Ascending aorta (tissue), 2 donors: ENCODE data around the gene KRT6A. TPM values are rescaled to one million over a fixed set of nuclear protein-coding genes. Genes with fewer than 3 reads are reported as not detected.

Experiments
- DNase-seq, 2 donors: peaks; one replicate each; pipeline ENCODE4 v3.0.0-alpha.2; 2019; ENCODE audit warnings: low spot score in 2 of 2
- H3K27ac ChIP-seq, 2 donors: fragments of 200-600 bp; sonication (generic); one replicate each; pipeline ENCODE4 v1.5.1; 2016 to 2017; ENCODE audit warnings: mild to moderate bottlenecking in 1 of 2
- H3K27me3 ChIP-seq: fragments of 200-600 bp; sonication (generic); one replicate; pipeline ENCODE4 v1.5.1; 2017
- H3K36me3 ChIP-seq, 2 donors: fragments of 200-600 bp; sonication (generic); one replicate each; pipeline ENCODE4 v1.5.1; 2016
- H3K4me1 ChIP-seq, 2 donors: fragments of 200-600 bp; sonication (generic); one replicate each; pipeline ENCODE4 v1.5.1; 2016 to 2017; ENCODE audit warnings: mild to moderate bottlenecking in 1 of 2
- H3K4me3 ChIP-seq, 2 donors: fragments of 200-600 bp; sonication (generic); one replicate each; pipeline ENCODE4 v1.5.1; 2016 to 2017; ENCODE audit warnings: mild to moderate bottlenecking in 1 of 2
- H3K9me3 ChIP-seq, 2 donors: fragments of 200-600 bp; sonication (generic); one replicate each; pipeline ENCODE4 v1.5.1; 2016
- intact Hi-C: fragments of 100-400 bp; cut with DNase I; formaldehyde crosslinking; loops from one replicate; pipeline ENCODE4 v1.15.1; 2023
- total RNA-seq: library from RNA; depleted of rRNA; stranded (reverse); fragments of >200 nt; gene quantifications from one replicate; pipeline ENCODE4 v1.1.0, GENCODE V29; 2016
- TF ChIP-seq, protein P1 (sequence below), 3 experiments: fragments of 200-600 bp in 2 of 3; fragments of 450-650 bp in 1 of 3; sonication (generic) in 2 of 3; IDR thresholded peaks; one replicate each; pipeline ENCODE4 v1.5.1; 2016 to 2019; ENCODE audit warnings: antibody characterized with exemption in 3 of 3, mild to moderate bottlenecking in 1 of 3, moderate library complexity in 1 of 3

The KRT6A gene
- total RNA-seq = 3.4 TPM

DNA sequence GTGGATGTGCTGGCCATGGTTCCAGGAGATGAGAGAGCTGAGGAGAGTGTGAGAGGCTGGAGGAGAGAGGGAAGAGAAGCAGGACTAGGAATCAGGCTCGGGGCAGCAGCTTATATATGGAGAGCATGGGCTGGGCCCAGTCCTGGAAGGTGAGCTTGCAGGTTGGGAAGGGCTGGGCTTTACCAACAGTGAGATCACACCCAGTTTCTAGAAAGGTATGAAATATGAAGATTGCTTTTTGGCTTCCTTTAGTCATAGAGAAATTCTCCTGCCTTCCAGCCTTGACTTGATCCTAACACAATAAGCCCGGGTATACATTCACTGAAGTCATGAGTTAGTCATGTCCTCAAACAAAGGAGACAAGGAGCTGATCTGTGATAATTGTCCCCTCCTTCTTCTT is at the start of gene KRT6A:
KRT6A (minus strand) TSS at position 86 of the 400 bp plus-strand sequence; CDS start at position 17, 69 bp downstream.
- no peaks in the 10 kb centered on the region for H3K9me3 ChIP-seq
- intact Hi-C loops = no loop called here
- H3K4me1 ChIP-seq = no peaks in the 10 kb centered on the region
- no peak within 1 kb of the TSS for H3K4me3 ChIP-seq
- no peak within 1 kb of the TSS for H3K27ac ChIP-seq
- no peaks in the 10 kb centered on the region for H3K36me3 ChIP-seq
- TF ChIP-seq, protein P1, sequence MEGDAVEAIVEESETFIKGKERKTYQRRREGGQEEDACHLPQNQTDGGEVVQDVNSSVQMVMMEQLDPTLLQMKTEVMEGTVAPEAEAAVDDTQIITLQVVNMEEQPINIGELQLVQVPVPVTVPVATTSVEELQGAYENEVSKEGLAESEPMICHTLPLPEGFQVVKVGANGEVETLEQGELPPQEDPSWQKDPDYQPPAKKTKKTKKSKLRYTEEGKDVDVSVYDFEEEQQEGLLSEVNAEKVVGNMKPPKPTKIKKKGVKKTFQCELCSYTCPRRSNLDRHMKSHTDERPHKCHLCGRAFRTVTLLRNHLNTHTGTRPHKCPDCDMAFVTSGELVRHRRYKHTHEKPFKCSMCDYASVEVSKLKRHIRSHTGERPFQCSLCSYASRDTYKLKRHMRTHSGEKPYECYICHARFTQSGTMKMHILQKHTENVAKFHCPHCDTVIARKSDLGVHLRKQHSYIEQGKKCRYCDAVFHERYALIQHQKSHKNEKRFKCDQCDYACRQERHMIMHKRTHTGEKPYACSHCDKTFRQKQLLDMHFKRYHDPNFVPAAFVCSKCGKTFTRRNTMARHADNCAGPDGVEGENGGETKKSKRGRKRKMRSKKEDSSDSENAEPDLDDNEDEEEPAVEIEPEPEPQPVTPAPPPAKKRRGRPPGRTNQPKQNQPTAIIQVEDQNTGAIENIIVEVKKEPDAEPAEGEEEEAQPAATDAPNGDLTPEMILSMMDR (IDR thresholded peaks at IDR 0.05) = no peak
- H3K27me3 ChIP-seq = peaks cover 4% of the 10 kb centered on the region
- no peak for DNase-seq

DNA sequence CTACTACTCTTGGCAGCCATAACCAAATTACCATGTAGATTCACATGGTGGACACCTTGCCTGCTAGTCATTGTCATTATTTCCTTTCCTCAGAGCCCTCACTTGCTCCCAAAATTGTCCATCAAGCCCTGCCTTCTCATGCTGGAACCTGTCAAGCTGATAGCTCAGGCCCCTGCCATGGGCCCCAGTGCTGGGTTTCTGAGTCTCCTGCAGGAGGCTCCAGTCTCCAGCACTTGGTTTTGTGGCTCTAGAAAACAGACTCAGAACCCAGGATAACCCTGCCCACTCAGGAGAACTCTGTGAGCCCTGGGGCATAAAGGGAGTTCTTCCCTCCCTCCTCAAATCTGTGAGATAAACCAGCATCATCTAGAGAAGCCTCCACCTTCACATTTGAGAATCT is 49.1 kb upstream of the KRT6A start:
- Histone ChIP-seq H3K27ac (no peak overlapping the region), H3K4me3 (no peak overlapping the region), H3K36me3 (no peaks in the 10 kb centered on the region), H3K9me3 (no peaks in the 10 kb centered on the region), H3K4me1 (no peaks in the 10 kb centered on the region), H3K27me3 (no peaks in the 10 kb centered on the region)
- intact Hi-C loops = no loop called here
- no peak for DNase-seq
- TF ChIP-seq, protein P1 (IDR thresholded peaks at IDR 0.05) = no peak

DNA sequence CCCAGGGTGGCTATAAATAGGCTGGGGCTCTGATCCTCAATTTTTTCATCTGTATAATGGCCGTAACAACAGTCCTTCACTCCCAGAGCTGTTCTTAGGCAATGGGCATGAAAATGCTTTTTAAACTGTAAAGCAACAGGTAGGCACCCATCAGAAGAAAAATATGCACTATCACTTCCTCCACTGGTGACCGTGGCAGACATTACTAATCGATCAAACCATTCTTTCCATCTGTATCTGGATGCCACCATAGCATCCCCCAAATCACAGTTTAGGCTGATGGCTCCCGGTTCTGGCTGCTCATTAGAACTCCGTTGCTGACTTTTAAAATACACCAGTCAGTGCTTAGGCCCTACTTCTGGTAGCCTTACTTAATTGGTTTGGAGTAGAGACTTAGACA is 48.7 kb upstream of the KRT6A start:
- no peak overlapping the region for H3K4me3 ChIP-seq
- DNase-seq = no peak
- H3K27me3 ChIP-seq = no peaks in the 10 kb centered on the region
- TF ChIP-seq, protein P1 (IDR thresholded peaks at IDR 0.05) = no peak
- no peaks in the 10 kb centered on the region for H3K4me1 ChIP-seq
- H3K27ac ChIP-seq = no peak overlapping the region
- no peaks in the 10 kb centered on the region for H3K36me3 ChIP-seq
- intact Hi-C loops = no loop called here
- no peaks in the 10 kb centered on the region for H3K9me3 ChIP-seq

DNA sequence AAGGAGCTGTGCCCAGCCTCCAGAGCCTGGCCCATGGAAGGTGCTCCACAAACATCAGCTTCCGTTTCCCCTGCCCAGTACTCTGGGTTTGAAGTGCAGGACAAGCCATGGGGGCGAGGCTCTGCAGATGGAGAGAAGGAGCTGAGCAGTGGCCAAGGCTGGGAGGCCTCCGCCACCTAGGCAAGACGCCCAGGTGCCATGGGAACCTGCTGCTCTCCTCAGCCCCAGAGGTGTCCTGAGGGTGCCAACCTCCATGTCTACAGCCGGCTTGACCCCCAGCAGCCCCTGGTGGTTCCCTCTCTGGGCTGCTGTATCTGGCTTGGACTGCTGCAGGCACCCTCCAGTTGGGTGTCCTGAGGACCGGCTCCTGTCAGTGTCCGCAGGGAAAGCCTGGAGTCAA is 47.5 kb upstream of the KRT6A start:
- Histone ChIP-seq H3K4me1 (no peaks in the 10 kb centered on the region), H3K27ac (no peak overlapping the region), H3K9me3 (no peaks in the 10 kb centered on the region), H3K4me3 (no peak overlapping the region), H3K36me3 (no peaks in the 10 kb centered on the region), H3K27me3 (no peaks in the 10 kb centered on the region)
- DNase-seq = no peak
- TF ChIP-seq, protein P1 (IDR thresholded peaks at IDR 0.05) = no peak
- intact Hi-C loops = no loop called here

DNA sequence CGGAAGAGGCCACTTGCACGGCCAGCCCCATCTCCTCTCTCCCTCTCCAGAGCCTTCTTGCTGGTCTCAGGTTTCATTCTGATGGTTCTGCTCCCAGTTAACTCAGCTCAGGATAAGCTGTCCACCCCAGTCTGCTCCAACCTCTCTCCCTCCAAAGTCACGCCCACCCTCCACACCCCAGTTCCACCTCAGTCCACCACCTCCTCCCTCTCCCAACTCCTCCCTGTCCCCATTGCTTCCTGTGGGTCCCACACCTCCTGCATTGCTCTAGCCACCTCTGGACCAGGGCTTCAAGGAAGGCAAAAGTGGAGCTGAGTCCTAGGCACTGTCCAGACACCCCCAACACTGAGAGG is 46.7 kb upstream of the KRT6A start:
- no peak for DNase-seq
- H3K9me3 ChIP-seq = no peaks in the 10 kb centered on the region
- no peaks in the 10 kb centered on the region for H3K4me1 ChIP-seq
- H3K27ac ChIP-seq = no peak overlapping the region
- no peak overlapping the region for H3K4me3 ChIP-seq
- intact Hi-C loops = no loop called here
- TF ChIP-seq, protein P1 (IDR thresholded peaks at IDR 0.05) = no peak
- H3K36me3 ChIP-seq = no peaks in the 10 kb centered on the region
- H3K27me3 ChIP-seq = no peaks in the 10 kb centered on the region
